NCI-H460 (cell line): ENCODE results near the gene STAT2. TPM values are rescaled to one million over a fixed set of nuclear protein-coding genes. Genes with fewer than 3 reads are reported as not detected.
"Not testable (repeated sequence)": the region's sequence is repeated elsewhere in the genome, so short reads cannot be mapped to it uniquely, and the experiment has no call there.

ENCODE experiments used
- DNase-seq: peaks from one replicate; pipeline ENCODE4 v3.0.0-alpha.2; 2016; ENCODE audit warnings: low read depth; ENCODE audit errors: extremely low read depth
- polyA plus RNA-seq: library from polyadenylated mRNA; depleted of rRNA; stranded (reverse); fragments of >200 nt; gene quantifications from 2 replicates; pipeline ENCODE4 v1.2.3, GENCODE V29; 2014; cell fraction: nucleus; rRNA removed
- total RNA-seq: library from RNA; depleted of rRNA; stranded (reverse); fragments of >200 nt; shearing (Covaris generic); gene quantifications from 2 replicates; pipeline ENCODE4 v1.2.3, GENCODE V29; 2014; rRNA removed

Gene STAT2
- total RNA-seq, result 20.2 and 20.6 TPM in 2 replicates
- polyA plus RNA-seq, result 47.2 and 54.5 TPM in 2 replicates

DNA sequence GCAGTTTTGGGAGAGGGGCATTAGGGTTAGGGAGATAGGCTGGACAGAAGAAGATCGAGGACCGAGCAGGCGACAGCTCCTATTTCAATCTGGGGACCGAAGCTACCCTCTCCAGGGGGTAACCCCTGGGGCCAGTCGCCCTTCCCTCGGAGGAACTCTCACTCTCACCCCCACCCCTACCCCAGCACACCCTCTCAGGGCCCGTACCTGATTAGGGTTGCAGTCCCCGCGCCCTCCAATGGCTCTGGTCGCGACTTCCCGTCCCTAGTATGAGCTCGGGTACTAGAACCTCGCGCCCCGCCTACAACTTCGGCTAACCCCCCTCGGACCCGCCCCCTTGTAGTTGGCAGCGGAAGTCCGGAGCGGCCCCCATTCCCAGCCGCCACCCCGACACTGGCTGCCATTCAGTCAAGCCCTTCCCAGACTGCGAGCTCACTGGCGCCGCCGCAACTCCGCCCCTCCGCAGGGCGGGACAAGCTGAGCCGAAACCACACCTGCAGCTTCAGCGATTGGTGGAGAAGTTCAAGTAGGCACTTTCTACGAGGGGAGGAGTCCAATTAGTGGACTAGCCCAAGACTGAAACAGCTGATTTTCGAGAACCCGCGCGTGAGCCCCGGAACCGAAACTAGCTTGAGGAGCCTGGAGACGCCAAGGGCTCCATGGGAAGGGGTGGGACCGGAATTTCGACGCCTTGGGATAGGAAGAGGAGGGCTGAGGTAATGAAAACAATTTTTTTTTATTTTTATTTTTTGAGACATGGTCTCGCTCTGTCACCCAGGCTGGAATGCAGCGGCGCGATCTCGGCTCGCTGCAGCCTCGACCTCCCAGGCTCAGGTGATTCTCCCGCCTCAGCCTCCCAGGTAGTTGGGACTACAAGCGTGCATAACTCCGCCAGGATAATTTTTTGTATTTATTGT is at the start of gene STAT2:
STAT2 (minus strand) TSS at position 257 of the 917 bp plus-strand sequence. CDS start 3,536 bp downstream, outside the sequence.
- DNase-seq, result peak; percentile 99

GRCh38 chr12:56408799-56409417 is 49.0 kb upstream of the STAT2 start:
- no peak for DNase-seq

GRCh38 chr12:56404227-56404626 is 44.3 kb upstream of the STAT2 start:
- not testable (repeated sequence) for DNase-seq

DNA sequence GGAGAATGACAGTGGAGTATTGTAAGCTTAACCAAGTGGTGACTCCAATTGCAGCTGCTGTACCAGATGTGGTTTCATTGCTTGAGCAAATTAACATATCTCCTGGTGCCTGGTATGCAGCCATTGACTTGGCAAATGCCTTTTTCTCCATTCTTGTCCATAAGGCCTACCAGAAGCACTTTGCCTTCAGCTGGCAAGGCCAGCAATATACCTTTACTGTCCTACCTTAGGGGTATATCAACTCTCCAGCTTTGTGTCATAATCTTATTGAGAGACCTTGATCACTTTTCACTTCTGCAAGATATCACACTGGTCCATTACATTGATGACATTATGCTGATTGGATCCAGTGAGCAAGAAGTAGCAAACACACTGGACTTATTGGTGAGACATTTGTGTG is 41.7 kb upstream of the STAT2 start:
- not testable (repeated sequence) for DNase-seq

- DNase-seq, result not testable (repeated sequence)
These were observed 41.2 kb upstream of the STAT2 start for GRCh38 chr12:56401125-56401524.

DNA sequence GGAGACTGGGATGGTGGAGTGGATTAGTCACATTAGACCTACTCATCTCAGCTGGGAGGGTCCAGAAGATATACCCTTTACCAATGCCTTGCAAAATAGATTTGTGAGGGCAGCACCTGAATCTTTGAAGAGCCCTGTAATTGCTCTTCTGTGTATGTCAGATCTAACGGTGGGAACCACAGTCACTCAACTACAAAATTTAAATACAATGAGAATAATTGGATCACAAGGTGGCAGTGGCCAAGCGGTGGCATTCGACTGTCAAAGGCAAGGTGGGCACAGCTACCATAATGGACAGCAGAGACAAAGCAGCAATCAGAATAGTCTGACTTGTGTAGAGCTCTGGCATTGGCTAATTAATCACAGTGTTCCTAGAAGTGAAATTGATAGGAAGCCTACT is 39.6 kb upstream of the STAT2 start:
- DNase-seq, result not testable (repeated sequence)

- no peak for DNase-seq
These were observed 38.4 kb upstream of the STAT2 start for GRCh38 chr12:56398324-56398723.

DNA sequence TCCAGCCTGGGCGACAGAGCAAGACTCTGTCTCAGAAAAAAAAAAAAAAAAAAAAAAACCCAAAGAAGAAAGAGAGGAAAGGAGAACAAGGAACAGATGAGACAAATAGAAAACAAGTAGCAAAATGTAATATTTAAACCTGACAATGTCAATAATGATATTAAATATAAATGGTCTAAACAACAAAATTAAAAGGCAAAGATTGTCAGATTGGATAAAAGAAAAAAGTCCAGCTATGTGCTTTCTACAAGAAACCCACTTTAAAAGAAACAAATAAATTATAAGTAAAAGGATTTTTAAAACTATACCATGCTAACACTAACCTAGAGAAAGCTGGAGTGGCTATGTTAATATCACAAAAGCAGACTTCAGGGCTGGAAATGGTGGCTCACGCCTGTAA is 32.4 kb upstream of the STAT2 start:
- DNase-seq, result no peak

DNA sequence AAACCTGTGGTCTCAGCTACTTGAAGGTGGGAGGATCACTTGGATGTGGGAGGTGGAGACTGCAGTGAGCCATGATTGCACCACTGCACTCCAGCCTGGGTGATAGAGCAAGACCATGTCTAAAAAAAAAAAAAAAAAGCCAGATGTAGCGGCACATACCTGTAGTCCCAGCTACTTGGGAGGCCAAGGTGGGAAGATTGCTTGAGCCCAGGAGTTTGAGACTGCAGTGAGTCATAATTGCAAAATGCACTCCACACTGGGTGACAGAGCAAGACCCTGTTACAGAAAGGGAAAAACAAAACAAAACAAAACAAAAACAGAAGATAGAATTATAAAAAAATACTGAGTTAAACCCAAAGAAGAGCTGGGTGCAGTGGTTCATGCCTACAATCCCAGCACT is 31.8 kb upstream of the STAT2 start:
- DNase-seq, result no peak

- no peak for DNase-seq
These were observed 29.5 kb upstream of the STAT2 start for GRCh38 chr12:56389412-56389811.

DNA sequence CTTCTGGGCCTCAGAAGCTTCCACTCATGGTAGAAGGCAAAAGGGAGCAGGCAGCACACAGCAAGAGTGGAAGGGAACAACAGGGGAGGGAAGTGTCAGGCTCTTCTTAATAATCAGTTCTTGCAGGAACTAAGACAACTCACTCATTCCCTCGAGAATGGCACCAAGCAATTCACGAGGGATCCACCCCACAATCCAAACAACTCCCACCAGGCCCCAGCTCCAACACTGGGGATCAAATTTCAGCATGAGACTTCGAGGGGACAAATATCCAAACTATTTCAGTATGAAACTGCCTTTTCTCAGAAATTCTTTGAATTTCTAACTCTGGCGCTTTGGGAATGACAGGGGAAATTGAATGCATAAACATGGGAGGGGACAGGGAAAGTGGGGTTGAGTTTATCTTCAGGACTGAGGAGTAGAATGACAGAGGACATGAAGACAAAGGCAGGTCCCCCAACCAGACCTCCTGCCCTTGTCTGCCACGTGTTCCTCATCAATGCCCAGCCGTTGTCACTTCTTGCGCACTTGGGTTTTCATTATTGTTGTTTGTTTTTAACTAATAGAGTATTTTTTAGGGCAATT is 27.3 kb upstream of the STAT2 start:
- DNase-seq, result no peak

- DNase-seq, result no peak
These were observed 26.0 kb upstream of the STAT2 start for GRCh38 chr12:56385873-56386272.

DNA sequence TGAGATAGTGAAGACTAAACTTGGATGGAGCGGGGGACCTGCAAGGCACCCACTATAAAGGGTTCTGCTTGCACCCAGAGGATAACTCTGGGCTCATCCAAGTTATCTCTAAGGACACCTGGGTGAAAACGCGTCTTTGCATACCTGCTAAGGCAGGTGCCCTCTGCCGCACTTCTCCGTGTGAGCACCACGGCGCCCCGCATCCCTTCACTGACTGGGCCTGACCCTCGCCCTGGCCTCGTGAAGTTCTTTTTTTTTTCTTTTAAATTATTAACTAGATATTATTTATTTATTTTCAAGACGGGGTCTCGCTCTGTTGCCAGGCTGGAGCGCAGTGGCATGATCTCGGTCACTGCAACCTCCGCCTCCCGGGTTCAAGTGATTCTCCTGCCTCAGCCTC is 22.7 kb upstream of the STAT2 start:
- DNase-seq, result no peak

GRCh38 chr12:56377989-56378316 is 18.0 kb upstream of the STAT2 start:
- no peak for DNase-seq

- DNase-seq, result no peak
These were observed 17.5 kb upstream of the STAT2 start for GRCh38 chr12:56377310-56377988.

DNA sequence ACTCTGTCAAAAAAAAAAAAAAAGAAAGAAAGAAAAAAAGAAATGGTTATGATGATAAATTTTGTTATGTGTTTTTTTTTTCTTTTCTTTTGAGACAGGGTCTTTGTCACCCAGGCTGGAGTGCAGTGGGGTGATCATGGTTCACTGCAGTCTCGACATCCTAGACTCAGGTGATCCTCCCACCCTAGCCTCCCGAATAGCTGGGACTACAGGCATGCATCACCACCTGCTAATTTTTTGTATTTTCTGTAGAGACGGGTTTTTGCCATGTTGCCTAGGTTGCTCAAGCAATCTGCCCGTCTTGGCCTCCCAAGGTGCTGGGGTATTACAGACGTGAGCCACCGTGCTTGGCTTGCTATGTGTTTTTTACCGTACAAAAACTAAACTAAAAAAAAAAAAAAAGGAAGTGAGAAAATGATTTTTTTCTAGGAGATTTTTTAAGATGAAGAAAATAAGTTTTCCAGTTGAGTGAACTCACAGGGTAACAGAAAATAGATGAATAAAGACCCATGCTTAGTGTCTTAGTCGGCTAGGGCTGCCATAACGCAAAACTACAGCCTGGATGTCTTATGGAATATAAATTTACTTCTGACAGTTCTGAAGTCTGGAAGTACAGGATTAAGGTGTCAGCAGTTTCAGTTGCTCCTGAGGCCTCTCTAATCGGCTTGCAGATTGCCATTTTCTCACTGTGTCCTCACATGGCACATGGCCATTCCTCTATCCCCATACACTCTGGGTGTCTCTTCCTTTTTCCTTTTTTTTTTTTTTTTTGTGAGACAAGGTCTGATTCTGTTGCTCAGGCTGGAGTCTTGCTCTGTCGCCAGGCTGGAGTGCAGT is 15.9 kb upstream of the STAT2 start:
- DNase-seq, result no peak

DNA sequence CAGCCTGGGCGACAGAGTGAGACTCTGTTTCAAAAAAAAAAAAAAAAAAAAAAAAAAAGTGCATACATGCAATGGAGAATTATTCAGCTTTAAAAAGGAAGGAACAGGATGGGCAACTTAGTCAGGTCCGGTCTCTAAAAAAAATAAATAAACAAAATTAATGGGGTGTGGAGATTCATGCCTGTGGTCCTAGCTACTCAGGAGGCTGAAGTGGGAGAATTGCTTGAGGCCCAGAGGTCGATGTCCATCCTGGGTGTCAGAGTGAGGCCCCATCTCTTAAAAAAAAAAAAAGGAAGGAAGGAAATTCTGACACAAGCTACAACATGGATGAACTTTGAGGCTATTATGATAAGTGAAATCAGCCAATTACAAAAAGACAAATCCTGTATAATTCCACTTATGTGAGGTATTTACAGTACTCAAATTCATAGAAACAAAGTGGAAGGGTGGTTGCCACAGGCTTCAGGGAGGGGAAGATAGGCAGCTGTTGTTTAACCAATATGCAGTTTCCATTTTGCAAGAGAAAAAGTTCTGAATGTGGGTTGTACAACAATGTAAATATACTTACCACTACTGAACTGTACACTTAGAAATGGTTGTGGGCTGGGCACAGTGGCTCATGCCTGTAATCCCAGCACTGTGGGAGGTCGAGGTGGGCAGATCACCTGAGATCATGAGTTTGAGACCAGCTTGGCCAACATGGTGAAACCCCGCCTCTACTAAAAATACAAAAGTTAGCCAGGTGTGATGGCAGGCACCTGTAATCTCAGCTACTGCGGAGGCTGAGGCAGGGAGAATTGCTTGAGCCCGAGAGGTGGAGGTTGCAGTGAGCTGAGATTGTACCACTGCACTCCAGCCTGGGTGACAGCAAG is 15.1 kb upstream of the STAT2 start:
- no peak for DNase-seq

- no peak for DNase-seq
These were observed 13.6 kb upstream of the STAT2 start for GRCh38 chr12:56373515-56373914.

DNA sequence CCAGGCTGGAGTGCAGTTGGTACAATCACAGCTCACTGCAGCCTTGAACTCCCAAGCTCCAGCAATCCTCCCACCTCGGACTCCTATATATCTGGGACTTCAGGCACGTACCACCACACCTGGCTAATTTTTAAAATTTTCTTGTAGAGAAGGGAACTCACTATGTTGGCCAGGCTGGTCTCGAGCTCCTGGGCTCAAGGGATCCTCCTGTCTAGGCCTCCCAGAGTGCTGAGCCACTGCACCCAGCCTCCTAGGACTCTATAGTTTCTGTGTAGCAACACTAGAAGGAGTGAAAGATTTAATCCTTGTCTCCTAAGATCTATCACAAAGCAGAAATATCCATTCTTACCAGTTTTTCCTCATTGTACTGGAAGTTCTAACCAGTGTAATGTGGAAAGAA is 7.0 kb upstream of the STAT2 start:
- no peak for DNase-seq
